Dendritic cell treated with granulocyte-macrophage colony-stimulating factor and Interleukin-4, amounts not matched to agents 40 ng/mL and 50 ng/mL, for 4 days (primary cell): Measurements from ENCODE around the gene FAM110D.

Experiments
- H3K27ac Mint-ChIP-seq: one replicate; pipeline ENCODE4 v1.8.0; 2022; ENCODE audit warnings: mild to moderate bottlenecking, mixed read lengths
- H3K27me3 Mint-ChIP-seq: one replicate; pipeline ENCODE4 v1.8.0; 2022; ENCODE audit warnings: mild to moderate bottlenecking, mixed read lengths
- H3K36me3 Mint-ChIP-seq: one replicate; pipeline ENCODE4 v1.8.0; 2022; ENCODE audit warnings: low read depth, mixed read lengths
- H3K4me1 Mint-ChIP-seq: one replicate; pipeline ENCODE4 v1.8.0; 2022; ENCODE audit warnings: low read depth, mixed read lengths
- H3K4me3 Mint-ChIP-seq: one replicate; pipeline ENCODE4 v1.8.0; 2022; ENCODE audit warnings: mild to moderate bottlenecking, moderate library complexity, mixed read lengths
- H3K9me3 Mint-ChIP-seq: one replicate; pipeline ENCODE4 v1.8.0; 2022; ENCODE audit warnings: mixed read lengths
- intact Hi-C: fragments of 100-400 bp; cut with micrococcal nuclease; formaldehyde crosslinking; loops from one replicate; pipeline ENCODE4 v1.15.0; 2022

Gene FAM110D

DNA sequence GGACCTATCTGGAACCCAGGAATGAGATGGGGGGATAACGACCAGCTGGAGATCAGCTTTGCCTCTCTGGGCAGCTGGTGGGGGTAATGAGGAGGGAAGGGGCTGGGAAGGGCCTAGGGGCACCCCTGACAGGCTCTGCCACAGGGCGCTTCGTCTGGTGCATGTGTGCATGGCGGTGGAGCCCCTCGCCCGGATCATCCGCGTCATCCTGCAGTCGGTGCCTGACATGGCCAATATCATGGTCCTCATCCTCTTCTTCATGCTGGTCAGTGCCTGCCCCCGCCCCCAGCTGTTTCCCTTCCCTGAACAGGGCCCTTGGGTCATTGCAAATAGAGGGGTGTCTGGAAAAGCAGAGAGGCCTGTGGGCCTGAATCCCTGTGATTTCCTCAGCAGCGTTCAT, 38.9 kb downstream of the FAM110D start:
- Mint-ChIP-seq H3K4me1 (peaks cover 19% of the 10 kb centered on the region), H3K4me3 (no peak overlapping the region), H3K27me3 (peaks cover 22% of the 10 kb centered on the region), H3K27ac (no peak overlapping the region), H3K9me3 (no peaks in the 10 kb centered on the region), H3K36me3 (no peaks in the 10 kb centered on the region)
- intact Hi-C loops = no loop called here

DNA sequence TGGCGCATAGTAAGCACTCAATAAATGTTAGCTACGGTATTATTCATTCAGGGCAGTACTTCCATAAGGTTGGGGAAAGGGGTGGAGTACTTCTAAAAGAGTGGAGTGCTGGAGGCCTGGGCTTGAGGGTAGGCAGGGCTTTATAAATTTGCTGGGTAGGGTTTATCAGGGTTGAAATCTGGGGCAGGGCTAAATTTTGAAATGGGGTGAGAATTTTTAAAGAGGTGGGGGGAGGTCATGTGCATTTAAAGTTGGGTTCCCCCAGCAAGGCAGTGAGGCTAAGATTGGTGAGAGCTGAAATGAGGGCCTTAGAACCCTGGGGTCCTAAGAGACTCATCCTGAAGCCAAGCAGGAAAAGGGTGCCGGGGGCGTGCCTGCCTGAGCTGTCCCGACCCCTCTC, 41.5 kb downstream of the FAM110D start:
- no peak overlapping the region for H3K27ac Mint-ChIP-seq
- peaks cover 21% of the 10 kb centered on the region for H3K27me3 Mint-ChIP-seq
- peaks cover 24% of the 10 kb centered on the region for H3K4me1 Mint-ChIP-seq

DNA sequence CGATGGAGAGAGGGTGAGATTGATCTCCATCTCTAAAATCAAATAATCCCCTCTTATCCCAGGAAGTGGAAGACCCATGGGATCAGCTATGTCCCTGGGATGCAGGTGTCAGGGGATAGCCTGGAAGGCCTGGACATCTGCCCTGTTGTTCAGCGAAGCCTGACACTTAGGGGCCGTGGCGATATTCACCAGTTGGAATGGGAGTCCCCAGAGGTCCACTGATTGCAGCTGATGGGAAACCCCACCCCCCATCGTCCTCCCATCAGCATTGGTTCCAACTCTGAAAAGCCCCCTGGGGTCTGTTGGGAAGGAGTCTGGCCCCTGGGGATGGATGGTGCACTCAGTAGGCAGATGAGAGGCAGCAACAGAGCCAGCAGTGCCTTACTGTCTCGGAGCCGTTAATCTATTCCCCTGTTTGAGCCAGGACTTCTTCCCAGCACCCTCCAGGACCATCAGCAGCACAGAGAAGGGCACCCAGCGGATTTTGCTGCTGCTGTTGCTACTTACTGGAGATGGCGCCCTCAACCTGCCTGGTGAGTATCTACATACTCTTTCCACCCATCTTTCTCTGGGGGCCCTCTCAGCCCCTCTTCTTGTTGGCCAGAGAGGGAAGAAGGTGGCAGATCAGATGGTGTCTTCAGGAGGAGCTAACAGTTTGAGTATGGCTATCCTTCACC, 44.9 kb downstream of the FAM110D start:
- no peaks in the 10 kb centered on the region for H3K9me3 Mint-ChIP-seq
- peaks cover 18% of the 10 kb centered on the region for H3K27me3 Mint-ChIP-seq
- no peak overlapping the region for H3K27ac Mint-ChIP-seq
- no peaks in the 10 kb centered on the region for H3K36me3 Mint-ChIP-seq
- intact Hi-C loops = no loop called here
- no peak overlapping the region for H3K4me3 Mint-ChIP-seq
- H3K4me1 Mint-ChIP-seq = peaks cover 24% of the 10 kb centered on the region

More for the DNA sequence above, 41.5 kb downstream of the FAM110D start:
- no peaks in the 10 kb centered on the region for H3K36me3 Mint-ChIP-seq
- no peaks in the 10 kb centered on the region for H3K9me3 Mint-ChIP-seq
- H3K4me3 Mint-ChIP-seq = no peak overlapping the region
- intact Hi-C loops = no loop called here

DNA sequence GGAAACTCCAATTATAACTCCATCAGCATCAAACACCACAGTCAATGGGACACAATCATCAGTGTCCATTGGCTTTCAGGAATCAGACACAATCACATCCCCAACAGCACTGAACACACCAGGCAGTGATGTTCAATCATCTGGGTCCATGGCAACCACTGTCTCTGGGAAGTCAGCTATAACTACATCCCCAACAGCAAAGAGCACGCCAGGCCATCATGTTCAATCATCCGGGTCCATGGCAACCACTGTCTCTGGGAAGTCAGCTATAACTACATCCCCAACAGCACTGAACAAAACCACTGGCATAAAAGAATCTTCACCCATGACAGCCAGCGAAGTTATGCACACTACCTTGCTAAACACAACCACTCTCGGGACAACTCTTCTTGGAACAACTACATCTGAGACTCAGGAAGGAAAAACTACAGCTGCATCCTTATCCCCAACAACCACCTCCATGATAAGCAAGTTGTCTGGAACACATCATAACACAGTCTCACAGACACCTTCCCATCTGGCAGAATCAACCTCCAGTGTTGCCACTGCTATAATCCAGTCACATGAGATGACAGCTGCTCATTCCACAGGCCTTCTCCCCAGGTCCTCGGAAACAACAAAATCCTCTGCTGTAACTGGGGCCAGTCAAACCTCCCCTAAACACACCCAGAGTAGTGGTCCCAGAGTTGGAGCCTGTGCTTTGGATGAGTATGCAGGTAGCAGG, 51.4 kb downstream of the FAM110D start:
- H3K27ac Mint-ChIP-seq = no peak overlapping the region
- H3K4me1 Mint-ChIP-seq = no peaks in the 10 kb centered on the region
- H3K27me3 Mint-ChIP-seq = peaks cover 7% of the 10 kb centered on the region
- H3K4me3 Mint-ChIP-seq = no peak overlapping the region
- no peaks in the 10 kb centered on the region for H3K9me3 Mint-ChIP-seq
- no peaks in the 10 kb centered on the region for H3K36me3 Mint-ChIP-seq
- intact Hi-C loops = no loop called here

DNA sequence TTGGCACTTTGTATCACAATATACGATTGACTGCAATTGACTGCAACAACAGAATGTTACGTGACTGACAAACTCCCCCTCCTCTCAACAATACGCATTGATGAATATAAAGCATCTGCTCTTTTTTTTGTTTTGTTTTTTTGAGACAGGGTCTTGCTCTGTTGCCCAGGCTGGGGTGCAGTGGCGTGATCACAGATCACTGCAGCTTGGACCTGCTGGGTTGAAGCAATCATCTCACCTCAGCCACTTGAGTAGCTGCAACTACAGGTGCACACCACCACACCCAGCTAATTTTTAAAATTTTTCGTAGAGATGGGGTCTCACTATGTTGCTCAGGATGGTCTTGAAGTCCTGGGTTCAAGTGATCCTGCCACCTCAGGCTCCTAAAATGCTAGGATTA, 53.8 kb downstream of the FAM110D start:
- Mint-ChIP-seq H3K27me3 (peaks cover 5% of the 10 kb centered on the region), H3K27ac (no peak overlapping the region), H3K4me1 (no peaks in the 10 kb centered on the region), H3K9me3 (no peaks in the 10 kb centered on the region), H3K4me3 (no peak overlapping the region), H3K36me3 (no peaks in the 10 kb centered on the region)
- intact Hi-C loops = no loop called here

DNA sequence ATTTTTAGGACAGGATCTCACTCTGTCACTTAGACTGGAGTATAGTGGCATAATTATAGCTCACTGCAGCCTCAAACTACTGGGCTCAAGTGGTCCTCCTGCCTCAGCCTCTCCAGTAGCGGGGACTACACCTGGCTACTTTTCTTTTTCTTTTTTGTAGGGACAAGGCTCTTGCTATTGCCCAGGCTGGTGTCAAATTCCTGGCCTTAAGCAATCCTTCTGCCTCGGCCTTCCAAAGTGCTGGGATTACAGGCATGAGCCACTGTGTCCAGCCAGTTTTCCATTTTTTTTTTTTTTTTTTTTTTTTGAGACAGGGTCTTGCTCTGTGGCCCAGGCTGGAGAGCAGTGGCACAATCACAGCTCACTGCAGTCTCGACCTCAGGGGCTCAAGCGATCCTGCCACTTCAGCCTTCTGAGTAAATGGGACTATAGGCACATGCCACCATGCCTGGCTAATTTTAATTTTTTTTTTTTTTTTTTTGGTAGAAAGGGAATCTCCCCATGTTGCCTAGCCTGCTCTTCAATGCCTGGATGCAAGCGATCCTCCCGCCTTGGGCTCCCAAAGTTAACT, 54.5 kb downstream of the FAM110D start:
- Mint-ChIP-seq H3K4me1 (no peaks in the 10 kb centered on the region), H3K27me3 (peaks cover 6% of the 10 kb centered on the region), H3K36me3 (no peaks in the 10 kb centered on the region), H3K4me3 (no peak overlapping the region), H3K27ac (no peak overlapping the region), H3K9me3 (no peaks in the 10 kb centered on the region)
- intact Hi-C loops = no loop called here
